OCI-M1 (cell line): ENCODE data around the gene MTAP.
"Not testable (repeated sequence)": the region's sequence is repeated elsewhere in the genome, so short reads cannot be mapped to it uniquely, and the experiment has no call there.

Experiments
- DNase-seq: peaks from one replicate; lab custom pipeline; 2025; lab: John Stamatoyannopoulos, UW

Gene MTAP

GRCh38 chr9:21919377-21920362, 117.2 kb downstream of the MTAP start:
- DNase-seq = peak; percentile 57

- no peak for DNase-seq
Observed at GRCh38 chr9:21923694-21924093, 121.3 kb downstream of the MTAP start.

GRCh38 chr9:21927752-21928151, 125.3 kb downstream of the MTAP start:
- DNase-seq = no peak

GRCh38 chr9:21931428-21931827, 129.0 kb downstream of the MTAP start:
- DNase-seq = no peak

GRCh38 chr9:21933281-21933680, 130.8 kb downstream of the MTAP start:
- DNase-seq = no peak

- peak; percentile 40 for DNase-seq
Observed at GRCh38 chr9:21933865-21934264, 131.4 kb downstream of the MTAP start.

- DNase-seq = no peak
Observed at GRCh38 chr9:21935631-21936030, 133.2 kb downstream of the MTAP start.

- no peak for DNase-seq
Observed at GRCh38 chr9:21936161-21936560, 133.7 kb downstream of the MTAP start.

GRCh38 chr9:21941337-21941995, 139.0 kb downstream of the MTAP start:
- DNase-seq = no peak

- DNase-seq = no peak
Observed at GRCh38 chr9:21943464-21943863, 141.0 kb downstream of the MTAP start.

- DNase-seq = no peak
Observed at GRCh38 chr9:21945606-21946005, 143.2 kb downstream of the MTAP start.

- DNase-seq = no peak
Observed at GRCh38 chr9:21958833-21959232, 156.4 kb downstream of the MTAP start.

GRCh38 chr9:21959268-21959667, 156.8 kb downstream of the MTAP start:
- not testable (repeated sequence) for DNase-seq

- DNase-seq = no peak
Observed at GRCh38 chr9:21961569-21961968, 159.1 kb downstream of the MTAP start.

GRCh38 chr9:21964925-21965385, 162.5 kb downstream of the MTAP start:
- DNase-seq = peak; percentile 71

GRCh38 chr9:21965401-21965951, 163.0 kb downstream of the MTAP start:
- peak; percentile 85 for DNase-seq

GRCh38 chr9:21966140-21966851, 163.9 kb downstream of the MTAP start:
- no peak for DNase-seq

GRCh38 chr9:21967169-21967568, 164.7 kb downstream of the MTAP start:
- DNase-seq = no peak

- no peak for DNase-seq
Observed at GRCh38 chr9:21967702-21968101, 165.3 kb downstream of the MTAP start.

- DNase-seq = no peak
Observed at GRCh38 chr9:21968331-21969010, 166.0 kb downstream of the MTAP start.
